Limb (tissue), 2 donors: Measurements from ENCODE around the gene MYOZ1.
A peak's percentile ranks its signal among the peaks of the same experiment; 100 is the strongest.
"Not testable (repeated sequence)": the region's sequence is repeated elsewhere in the genome, so short reads cannot be mapped to it uniquely, and the experiment has no call there.

Source experiments
- DNase-seq, 2 donors: peaks; one replicate each; pipeline ENCODE4 v3.0.0-alpha.2; 2016; ENCODE audit errors: extremely low spot score in 2 of 2

MYOZ1 gene, protein sequence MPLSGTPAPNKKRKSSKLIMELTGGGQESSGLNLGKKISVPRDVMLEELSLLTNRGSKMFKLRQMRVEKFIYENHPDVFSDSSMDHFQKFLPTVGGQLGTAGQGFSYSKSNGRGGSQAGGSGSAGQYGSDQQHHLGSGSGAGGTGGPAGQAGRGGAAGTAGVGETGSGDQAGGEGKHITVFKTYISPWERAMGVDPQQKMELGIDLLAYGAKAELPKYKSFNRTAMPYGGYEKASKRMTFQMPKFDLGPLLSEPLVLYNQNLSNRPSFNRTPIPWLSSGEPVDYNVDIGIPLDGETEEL

DNA sequence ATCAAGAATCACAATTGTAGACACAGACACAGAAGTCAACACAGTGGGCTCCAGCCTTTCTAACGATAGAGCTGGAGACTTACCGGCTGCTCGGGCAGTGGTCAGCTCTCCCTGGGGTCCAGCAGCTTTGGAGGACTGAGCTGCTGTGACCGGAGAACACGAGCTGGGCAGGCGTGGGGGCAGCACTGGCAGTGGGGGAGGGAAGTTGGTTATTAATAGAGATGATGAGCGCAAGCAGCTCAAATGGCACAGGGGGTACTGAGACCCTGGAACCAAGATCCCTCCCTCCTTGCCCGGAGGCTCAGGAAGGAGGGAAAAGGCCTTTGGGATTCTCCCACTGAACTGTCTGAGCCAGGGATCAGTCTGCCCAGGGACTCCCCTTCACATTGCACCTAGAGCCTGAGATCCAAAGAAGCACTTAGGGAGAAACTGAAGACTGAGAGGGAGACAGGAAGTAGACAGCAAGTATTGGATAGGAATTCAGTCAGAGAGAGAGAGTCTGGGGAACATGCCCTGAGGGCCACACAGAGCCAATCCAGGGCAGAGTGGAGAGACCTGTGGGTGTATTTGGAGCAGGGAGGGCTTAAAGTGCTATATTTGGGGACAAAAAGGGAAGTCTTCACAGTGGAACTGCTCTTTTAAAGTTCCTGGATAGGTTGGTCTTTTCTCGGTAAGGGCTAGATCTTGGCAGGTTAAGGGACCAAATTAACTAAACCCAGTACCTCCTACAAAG is at the start of gene MYOZ1:
Gene MYOZ1, minus strand, starts transcription at position 147 of the 733 bp plus-strand sequence. CDS start 1,457 bp downstream, outside the sequence.
- no peak for DNase-seq

DNA sequence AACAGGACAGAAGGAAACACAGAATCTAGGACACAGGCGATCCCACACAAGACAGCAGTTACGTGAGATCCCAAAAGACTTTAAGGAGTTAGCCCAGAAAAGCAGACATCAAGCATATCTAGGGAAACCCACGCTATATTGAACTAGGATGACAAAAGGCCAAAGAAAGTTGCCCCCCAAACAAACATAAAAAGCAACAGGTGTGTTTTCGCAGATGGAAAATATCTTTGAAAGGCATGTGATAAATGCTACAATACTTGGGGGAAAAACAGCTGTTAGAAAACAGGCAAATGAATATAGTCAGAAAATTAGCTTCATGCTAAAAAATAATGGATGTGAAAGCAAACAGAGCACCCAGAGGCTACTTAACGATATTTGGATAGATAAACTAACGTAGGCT is 49.5 kb upstream of the MYOZ1 start:
- not testable (repeated sequence) for DNase-seq

DNA sequence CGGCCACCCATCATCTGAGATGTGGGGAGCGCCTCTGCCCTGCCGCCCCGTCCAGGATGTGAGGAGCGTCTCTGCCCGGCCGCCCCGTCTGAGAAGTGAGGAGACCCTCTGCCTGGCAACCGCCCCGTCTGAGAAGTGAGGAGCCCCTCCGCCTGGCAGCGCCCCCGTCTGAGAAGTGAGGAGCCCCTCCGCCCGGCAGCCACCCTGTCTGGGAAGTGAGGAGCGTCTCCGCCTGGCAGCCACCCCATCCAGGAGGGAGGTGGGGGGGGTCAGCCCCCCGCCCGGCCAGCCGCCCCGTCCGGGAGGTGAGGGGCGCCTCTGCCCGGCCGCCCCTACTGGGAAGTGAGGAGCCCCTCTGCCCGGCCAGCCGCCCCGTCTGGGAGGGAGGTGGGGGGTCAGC is 48.3 kb upstream of the MYOZ1 start:
- DNase-seq: not testable (repeated sequence)

DNA sequence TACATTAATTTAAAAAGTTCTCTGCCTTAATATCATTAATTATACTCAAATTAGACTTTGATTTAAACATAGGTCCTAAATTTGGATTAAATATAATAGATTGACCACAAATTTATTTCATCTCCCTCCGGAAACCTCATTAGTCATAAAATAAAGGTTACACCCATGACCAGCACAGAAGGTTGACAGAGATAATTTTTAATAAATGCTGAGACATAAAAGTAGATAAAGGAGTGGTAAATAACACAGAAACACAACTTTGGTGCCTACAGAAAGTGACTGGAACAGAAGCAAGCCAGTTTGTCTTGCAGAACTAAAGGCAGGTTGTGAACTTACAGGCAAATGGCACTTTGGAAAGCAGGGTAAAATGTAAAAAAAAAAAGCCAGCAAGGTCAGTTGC is 46.4 kb upstream of the MYOZ1 start:
- not testable (repeated sequence) for DNase-seq

DNA sequence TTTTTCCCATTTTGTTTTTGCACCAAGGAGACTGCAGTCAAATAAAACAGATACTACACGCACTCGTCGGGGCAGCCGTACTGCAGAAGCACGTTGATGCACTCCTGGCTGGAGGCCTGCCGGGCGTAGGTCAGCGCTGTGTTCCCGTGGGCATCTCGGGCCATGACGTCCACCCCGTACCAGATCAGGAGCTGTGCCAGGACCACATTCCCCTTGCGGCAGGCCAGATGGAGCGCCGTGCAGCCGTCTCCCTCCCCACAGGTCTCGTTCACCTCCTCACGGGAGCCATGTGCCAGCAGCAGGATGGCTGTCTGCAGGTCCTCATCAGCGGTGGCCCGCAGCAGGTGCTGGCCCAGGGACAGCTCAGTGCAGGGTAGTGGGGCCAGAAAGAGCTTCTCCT is 33.3 kb upstream of the MYOZ1 start:
- not testable (repeated sequence) for DNase-seq

DNA sequence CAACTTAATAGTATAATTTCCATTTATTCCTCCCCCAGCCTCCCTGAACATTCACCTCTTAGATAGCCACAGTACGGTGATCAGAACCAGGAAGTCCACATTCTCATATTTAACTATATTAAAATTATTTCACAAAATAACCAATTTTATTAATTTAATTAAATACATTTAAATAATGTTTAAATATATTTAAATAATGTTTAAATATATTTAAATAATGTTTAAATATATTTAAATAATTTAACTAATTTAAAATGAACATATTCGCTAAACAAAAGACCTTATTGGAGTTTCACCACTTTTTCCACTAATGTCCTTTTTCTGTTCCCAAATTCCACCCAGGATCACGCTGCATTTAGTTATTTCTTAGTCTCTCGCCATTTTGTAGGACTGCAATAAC is 27.1 kb upstream of the MYOZ1 start:
- DNase-seq: not testable (repeated sequence)

DNA sequence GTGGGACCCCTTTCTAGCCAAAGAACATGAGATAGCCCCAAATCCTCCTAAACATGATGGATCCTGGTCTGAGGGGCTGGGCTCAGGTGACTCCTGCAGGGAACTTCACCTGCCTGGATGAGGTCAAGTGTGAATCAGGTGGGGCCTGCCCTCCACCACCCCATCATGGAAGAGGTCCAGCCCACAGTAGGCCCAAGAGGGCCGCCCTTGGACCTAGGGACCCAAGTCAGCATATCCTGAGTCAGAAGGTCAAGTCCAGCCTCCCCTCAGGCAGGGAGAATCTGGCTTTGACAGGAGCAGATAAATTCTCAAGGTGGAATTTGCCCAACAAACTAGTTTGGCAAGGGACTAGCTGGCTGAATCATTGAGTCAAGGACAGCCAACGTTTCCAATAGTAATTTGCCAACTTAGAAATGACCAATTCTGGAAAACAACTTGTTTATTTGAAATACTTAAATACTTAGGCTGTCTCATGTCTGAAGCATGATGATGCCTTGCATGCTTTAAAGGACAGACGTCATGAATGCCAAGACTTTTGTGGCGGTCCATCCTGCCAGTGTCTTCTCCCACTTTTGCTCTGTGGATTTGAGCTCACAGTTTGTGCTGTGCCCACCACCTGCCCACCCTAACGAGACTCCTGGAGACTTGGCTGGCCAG is 25.0 kb upstream of the MYOZ1 start:
- not testable (repeated sequence) for DNase-seq

DNA sequence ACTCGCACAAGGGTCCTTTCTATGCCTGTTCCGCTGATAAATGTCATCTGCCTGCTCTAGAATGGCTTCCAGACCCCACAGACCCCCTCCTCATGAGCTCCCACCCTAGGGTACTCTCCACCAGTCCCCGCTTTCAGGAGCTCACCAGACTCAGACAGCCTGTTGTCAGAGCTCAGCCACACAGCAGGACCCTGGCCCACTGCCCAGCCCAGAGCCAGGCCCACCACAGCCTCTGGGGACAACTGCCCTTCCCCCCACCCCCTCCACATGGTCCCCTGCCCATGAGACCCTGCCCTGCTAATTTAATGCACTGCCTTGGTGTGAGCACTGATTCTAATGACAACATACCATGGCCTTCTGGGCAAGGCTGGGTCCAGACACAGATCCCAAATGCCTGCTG is 24.3 kb upstream of the MYOZ1 start:
- not testable (repeated sequence) for DNase-seq

DNA sequence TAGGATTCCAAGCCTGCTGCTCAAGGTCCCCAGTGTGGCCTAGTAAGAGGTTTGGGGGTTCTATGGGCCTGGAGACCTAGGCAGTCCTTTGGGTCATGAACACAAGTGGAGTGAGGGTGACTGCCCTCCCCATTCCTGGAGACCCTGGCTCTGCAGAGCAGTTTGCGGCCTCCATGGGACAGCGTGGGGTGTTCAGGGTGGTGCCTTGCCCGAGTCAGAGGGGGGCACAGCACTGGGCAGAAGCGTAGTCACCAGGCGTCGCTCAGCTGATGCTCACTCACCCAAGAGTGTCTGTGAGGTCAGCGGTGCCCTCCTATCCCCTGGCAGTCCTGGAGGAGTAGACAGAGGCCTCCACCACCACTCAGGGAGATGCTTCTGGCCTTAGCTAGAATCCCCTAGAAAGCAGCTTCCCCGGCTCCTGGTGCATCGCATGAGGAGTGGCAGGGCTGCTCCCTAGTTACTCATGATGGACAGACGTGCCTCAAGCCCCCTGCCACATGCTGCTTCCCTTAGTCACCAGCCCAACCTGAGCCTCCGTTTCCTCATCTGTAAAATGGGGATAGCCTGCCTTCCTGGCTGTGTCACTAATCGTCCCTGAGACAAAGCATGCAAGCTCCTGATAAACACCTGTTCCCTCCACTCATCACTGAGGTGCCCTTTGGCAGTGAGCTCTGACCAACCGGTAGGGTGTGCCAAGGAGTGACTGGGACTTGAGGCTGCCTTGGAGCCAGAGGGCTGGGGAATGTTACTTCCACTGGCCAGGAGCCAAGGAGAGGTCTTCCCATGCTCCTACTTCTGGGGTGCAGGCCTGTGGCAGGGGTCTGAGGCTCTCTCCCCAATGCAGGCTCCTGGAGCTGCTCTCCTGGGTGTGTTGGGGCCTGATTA is 23.1 kb upstream of the MYOZ1 start:
- not testable (repeated sequence) for DNase-seq

DNA sequence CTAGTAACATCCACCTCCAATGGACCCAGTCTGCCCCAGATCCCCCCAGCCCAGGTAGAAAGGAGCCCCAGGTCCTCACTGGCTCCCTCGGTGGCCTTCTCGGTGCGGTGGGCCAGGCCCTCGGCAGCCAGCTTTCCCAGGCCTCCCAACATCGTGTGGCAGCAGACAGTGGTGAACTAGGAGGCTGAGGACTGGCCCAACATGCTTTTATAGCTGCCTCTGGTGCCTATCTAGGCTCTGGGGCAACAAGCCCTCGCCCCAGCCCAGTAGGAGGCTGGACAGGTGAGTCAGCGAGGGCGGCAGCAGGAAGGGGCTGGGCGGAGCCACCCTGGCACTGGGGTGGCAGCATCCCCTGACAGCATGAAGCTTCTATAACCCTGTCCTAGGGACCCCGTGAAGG is 22.3 kb upstream of the MYOZ1 start:
- not testable (repeated sequence) for DNase-seq

DNA sequence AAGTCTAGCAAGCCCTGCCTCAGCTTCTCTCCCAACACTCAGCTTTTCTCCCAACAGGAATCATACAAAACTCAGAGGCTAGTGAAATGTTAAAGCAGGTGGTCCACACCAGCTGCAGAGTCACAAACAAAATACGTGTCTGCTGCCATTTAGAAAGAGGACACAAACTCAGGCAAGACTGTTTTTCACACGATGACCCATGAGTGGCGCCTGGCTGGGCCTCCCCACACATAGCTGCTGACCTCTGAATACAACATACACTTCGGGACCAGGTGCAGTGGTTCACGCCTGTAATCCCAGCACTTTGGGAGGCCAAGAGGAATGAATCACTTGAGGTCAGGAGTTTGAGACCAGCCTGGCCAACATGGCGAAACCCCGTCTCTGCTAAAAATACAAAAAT is 21.4 kb upstream of the MYOZ1 start:
- not testable (repeated sequence) for DNase-seq

DNA sequence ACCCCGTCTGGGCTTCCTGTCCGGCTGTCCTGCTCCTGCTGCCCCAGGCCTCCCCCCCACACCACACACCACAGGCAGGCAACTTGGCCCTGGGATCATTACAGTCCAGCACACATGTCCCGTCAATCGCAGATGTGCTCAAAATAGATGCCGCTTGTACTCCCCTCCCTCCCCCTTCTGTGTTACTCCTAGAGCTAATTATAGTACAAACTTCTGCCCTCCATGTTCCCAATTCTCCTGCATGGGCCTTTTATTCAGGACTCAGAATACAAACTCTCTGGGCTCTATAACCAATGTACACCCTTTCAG is 14.7 kb upstream of the MYOZ1 start, which contains the start of gene SYNPO2L:
Gene SYNPO2L, minus strand, starts transcription at position 40 of the 309 bp plus-strand sequence. CDS start 107 bp downstream, outside the sequence.
- DNase-seq: peak in 1 of 2 donors; percentile 26

DNA sequence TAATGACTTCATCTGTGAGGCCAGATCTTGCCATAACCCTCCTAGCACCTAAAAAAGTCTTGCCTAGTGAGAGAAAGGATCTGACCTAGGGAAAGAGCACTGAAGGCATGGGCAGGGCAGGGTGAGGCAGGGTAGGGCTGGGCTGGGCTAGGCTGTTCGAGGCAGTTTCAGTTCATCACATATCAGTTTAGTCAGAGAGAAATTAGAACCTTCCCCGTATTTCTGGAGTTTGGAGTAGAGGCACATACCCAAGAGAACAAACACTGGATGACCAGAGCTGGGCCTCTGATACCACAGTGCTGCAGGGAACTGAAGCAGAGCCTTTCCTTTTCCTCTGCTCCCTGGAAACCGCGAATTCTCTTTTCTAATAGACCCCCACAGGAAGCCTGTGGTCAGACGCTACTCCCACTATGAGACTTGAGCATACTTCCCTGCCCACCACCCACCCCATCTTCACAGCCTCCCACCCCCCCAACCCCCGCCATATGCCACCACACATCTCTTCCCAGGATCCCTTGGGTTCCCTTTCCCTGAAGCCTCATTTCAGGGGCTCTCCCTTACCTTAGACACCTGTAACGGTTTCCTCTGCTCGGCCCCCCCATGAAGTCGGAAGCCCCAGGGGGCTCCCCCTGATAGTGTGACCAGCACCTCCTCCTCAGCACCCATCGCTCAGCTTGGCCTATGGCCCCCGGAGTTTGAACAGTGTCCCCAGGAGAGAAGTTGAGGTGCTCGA is 14.1 kb upstream of the MYOZ1 start:
- no peak for DNase-seq

DNA sequence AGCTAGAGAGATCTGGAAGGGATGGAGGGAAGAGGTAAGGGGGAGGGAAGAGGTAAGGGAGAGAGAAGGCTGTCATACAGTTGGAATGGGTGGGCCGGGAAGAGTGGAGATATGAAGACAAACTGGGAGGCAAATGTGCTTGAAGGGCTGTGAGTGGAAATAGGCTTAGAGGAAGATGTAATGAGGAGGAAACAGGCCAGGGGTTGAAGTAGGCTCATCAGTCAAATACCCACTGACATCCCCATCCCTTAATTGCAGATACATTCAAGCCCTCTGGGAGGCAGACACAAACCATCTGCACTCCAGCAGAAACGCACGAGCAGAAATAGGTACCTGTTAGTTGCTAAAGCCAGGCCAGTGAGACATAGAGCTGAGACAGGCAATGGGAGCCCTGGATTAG is 12.4 kb upstream of the MYOZ1 start:
- DNase-seq: no peak

DNA sequence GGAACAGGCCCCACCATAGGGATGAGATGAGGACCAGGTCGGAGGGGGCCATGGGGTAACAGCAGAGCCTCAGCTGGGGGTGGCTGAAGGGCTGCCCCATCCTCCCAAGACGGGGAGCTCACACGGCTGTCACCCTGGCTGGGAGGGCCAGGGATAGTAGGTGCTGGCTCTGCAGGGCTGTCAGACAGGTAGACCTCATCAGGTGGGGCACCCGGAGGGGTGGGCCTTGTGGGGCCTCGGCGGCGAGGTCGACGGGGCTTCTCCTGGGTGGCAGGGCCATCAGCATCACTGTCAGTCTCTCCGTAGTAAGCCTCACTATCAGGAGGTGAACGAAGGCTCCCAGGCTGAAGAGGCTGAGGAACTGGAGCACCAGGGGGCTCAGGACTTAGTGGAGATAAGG is 11.9 kb upstream of the MYOZ1 start:
- DNase-seq: no peak

DNA sequence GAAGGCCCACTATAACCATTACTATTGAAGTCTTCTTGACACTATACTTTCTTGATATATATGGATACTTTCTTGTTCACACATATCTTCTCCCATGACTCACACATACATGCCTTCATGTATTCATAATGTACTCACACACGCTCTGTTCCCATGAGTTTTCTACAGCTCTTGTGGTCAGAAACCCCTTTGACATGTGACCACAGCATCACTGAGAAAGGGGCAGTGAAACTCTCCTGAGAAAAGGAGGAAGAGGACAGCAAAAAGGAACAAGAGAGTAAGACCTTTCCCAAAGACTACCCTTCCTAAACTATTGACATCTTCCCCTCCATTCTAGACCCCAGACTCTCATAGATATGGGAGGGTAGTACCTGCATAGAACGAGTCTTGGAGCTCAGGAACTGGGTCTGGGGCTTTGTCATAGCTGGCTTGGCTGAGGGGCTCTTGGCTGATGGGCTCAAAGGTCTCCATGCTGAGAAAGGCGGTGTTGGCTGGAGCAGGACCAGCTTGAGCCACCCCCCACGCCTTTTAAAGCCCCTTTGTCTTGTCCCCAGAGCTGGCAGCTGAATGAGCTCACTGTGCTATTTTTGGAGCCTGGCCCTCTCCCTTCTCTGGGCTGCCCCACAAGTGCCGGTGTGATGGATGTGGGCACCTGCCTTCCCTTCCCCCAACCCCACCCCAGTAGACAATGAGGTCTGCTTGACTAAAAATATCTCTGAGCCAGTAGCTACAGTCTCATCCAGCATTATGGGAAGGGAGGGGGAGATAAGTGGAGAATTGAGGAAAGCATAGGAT is 9.5 kb upstream of the MYOZ1 start:
- DNase-seq: peak; percentile 39 to 62

DNA sequence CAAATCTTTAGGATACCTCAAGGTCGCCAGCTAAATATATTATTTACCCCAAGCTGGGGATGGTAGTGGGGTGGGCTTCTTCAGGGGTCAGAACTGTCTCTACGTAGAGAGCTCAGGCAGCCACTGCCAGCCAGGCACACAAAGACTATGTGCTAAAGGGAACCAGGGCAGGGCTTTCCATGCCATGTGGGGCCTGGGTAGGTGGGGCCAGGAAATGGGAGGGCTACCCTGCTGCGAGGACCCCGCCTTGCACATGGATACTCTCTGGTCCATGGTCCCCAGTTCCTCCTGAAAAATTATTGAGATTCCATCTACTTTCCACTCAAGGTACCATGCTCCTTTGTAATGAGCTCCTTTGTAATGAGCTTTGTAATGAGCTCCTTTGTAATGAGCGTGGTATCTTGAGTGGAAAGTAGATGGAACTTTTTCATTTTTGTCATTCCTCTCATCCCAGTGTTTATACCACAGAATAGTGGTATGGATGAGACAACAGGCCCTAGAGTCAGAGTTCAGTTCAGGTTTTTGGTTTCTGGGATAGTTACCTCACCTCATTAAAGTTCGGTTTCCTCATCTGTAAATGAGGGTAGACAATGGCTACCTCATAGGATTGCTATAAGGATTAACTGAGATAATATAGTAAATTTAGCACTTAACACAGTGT is 8.7 kb upstream of the MYOZ1 start:
- DNase-seq: no peak

DNA sequence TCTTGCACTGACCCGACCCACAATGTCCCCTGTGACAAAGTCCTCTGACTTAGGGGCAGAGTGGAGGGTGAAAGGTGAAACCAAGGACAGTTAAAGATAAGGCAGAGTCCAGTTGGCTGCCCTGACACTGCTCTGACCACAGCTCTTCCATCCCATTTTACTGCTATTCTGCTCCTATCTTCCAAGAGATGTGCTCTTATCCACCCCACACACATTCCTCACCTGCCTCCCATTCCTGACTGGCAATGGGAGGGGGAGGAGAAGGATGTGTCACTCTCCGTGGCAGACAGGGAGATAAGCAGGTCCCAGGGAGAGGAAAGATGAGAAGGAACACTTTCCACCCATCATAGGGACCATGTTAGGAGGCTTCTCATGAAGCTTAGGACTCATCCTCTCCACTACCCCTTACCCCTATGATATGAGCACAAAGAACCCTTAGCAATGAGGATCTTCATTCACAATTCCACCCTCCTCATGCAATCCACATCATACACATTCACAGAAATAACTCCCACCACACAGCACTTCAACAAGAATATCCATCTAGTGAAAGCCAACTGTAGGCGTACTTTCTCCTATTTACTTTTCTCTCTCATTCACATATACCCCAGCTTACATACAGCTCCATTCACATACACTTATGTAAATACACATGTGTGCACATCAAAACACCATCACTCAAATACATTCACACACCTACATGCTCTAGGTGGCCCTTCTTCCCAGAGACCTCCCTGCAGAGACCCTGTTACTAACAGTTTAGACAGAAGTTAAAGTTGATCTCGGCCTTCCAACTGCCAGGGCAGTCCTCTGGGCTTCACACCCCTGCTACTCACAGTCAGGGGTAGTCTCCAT is 7.9 kb upstream of the MYOZ1 start:
- DNase-seq: no peak
